ENCODE data around the gene COG5.
A peak's percentile ranks its signal among the peaks of the same experiment; 100 is the strongest.

Gene COG5

GRCh38 chr7:107181172-107181571 is 382.5 kb downstream of the COG5 start:
- in situ Hi-C loops (cut with MboI; ENCODE audit: low pct_unique_long_range_greater_than_20kb, low sequenced_read_pairs), result no loop called here
- DNase-seq, result no peak

GRCh38 chr7:107180378-107180777 is 383.3 kb downstream of the COG5 start:
- in situ Hi-C loops (cut with MboI; ENCODE audit: low pct_unique_long_range_greater_than_20kb, low sequenced_read_pairs), result no loop called here
- peak; percentile 18 for DNase-seq

GRCh38 chr7:107179326-107180164 is 384.2 kb downstream of the COG5 start:
- in situ Hi-C loops (cut with MboI; ENCODE audit: low pct_unique_long_range_greater_than_20kb, low sequenced_read_pairs), result no loop called here
- no peak for DNase-seq

- no peak for DNase-seq
- in situ Hi-C loops (cut with MboI; ENCODE audit: low pct_unique_long_range_greater_than_20kb, low sequenced_read_pairs), result no loop called here
These were observed 389.9 kb downstream of the COG5 start for GRCh38 chr7:107173691-107174406.

GRCh38 chr7:107173191-107173590 is 390.5 kb downstream of the COG5 start:
- in situ Hi-C loops (cut with MboI; ENCODE audit: low pct_unique_long_range_greater_than_20kb, low sequenced_read_pairs), result no loop called here
- DNase-seq, result no peak

- no peak for DNase-seq
- in situ Hi-C loops (cut with MboI; ENCODE audit: low pct_unique_long_range_greater_than_20kb, low sequenced_read_pairs), result no loop called here
These were observed 391.3 kb downstream of the COG5 start for GRCh38 chr7:107172276-107173032.

- no peak for DNase-seq
- in situ Hi-C loops (cut with MboI; ENCODE audit: low pct_unique_long_range_greater_than_20kb, low sequenced_read_pairs), result no loop called here
These were observed 392.2 kb downstream of the COG5 start for GRCh38 chr7:107171496-107171895.

- in situ Hi-C loops (cut with MboI; ENCODE audit: low pct_unique_long_range_greater_than_20kb, low sequenced_read_pairs), result no loop called here
- no peak for DNase-seq
These were observed 393.4 kb downstream of the COG5 start for GRCh38 chr7:107170051-107170915.

GRCh38 chr7:107169120-107170050 is 394.3 kb downstream of the COG5 start:
- peak; percentile 94 for DNase-seq
- in situ Hi-C loops (cut with MboI; ENCODE audit: low pct_unique_long_range_greater_than_20kb, low sequenced_read_pairs), result no loop called here

GRCh38 chr7:107168233-107169119 is 395.2 kb downstream of the COG5 start, which contains the start of gene HBP1:
TSS of gene HBP1 (plus strand) at chr7:107169003. CDS start at chr7:107179894, 10,891 bp downstream.
- DNase-seq, result peak; percentile 100
- in situ Hi-C loops (cut with MboI; ENCODE audit: low pct_unique_long_range_greater_than_20kb, low sequenced_read_pairs), result no loop called here

GRCh38 chr7:107167483-107168232 is 396.1 kb downstream of the COG5 start:
- peak; percentile 82 for DNase-seq
- in situ Hi-C loops (cut with MboI; ENCODE audit: low pct_unique_long_range_greater_than_20kb, low sequenced_read_pairs), result no loop called here

- DNase-seq, result peak; percentile 22
- in situ Hi-C loops (cut with MboI; ENCODE audit: low pct_unique_long_range_greater_than_20kb, low sequenced_read_pairs), result no loop called here
These were observed 396.8 kb downstream of the COG5 start for GRCh38 chr7:107166736-107167426.

- DNase-seq, result no peak
- in situ Hi-C loops (cut with MboI; ENCODE audit: low pct_unique_long_range_greater_than_20kb, low sequenced_read_pairs), result no loop called here
These were observed 398.4 kb downstream of the COG5 start for GRCh38 chr7:107165341-107165740.

GRCh38 chr7:107164092-107164491 is 399.6 kb downstream of the COG5 start:
- DNase-seq, result no peak
- in situ Hi-C loops (cut with MboI; ENCODE audit: low pct_unique_long_range_greater_than_20kb, low sequenced_read_pairs), result no loop called here

- DNase-seq, result no peak
- in situ Hi-C loops (cut with MboI; ENCODE audit: low pct_unique_long_range_greater_than_20kb, low sequenced_read_pairs), result no loop called here
These were observed 401.2 kb downstream of the COG5 start for GRCh38 chr7:107162475-107162874.

GRCh38 chr7:107161415-107161814 is 402.3 kb downstream of the COG5 start:
- no peak for DNase-seq
- in situ Hi-C loops (cut with MboI; ENCODE audit: low pct_unique_long_range_greater_than_20kb, low sequenced_read_pairs), result no loop called here

Measured in KBM-7 (cell line).